Measurements from ENCODE around the gene SERPINB6.

DNA sequence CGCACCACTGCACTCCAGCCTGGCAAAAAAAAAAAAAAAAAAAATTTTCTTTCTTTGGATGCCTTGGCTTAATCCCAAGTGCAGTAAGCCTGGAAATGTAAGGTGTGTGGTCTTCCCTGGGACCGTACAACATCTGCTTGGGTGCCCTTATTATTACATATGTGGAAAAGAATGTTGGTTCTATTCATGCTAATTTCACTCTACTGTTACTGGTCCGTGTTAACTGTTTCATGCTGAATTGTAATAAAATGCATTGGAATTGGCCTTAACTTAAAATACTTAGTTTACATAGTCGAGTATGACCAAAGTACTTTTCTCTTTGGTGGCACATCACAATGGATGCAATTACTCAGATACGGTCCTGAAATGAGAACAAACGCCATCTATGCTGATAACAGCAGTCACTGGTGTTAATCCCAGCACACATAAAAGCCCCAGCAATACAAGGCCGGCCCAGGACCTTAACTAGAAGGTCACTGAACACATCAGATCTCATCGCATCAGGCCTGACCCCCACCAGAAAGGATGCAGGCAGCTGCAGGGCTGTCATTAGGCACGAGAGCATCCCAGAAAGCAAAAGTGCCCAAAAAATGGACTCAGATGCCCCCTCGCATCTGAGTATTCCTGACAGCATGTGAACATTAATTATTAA is 1.2 kb downstream of the SERPINB6 start:
- TF ChIP-seq EZH2 (IDR thresholded peaks at IDR 0.05; ENCODE audit: borderline replicate concordance, low read length), result no peak
- TF ChIP-seq, protein P1, sequence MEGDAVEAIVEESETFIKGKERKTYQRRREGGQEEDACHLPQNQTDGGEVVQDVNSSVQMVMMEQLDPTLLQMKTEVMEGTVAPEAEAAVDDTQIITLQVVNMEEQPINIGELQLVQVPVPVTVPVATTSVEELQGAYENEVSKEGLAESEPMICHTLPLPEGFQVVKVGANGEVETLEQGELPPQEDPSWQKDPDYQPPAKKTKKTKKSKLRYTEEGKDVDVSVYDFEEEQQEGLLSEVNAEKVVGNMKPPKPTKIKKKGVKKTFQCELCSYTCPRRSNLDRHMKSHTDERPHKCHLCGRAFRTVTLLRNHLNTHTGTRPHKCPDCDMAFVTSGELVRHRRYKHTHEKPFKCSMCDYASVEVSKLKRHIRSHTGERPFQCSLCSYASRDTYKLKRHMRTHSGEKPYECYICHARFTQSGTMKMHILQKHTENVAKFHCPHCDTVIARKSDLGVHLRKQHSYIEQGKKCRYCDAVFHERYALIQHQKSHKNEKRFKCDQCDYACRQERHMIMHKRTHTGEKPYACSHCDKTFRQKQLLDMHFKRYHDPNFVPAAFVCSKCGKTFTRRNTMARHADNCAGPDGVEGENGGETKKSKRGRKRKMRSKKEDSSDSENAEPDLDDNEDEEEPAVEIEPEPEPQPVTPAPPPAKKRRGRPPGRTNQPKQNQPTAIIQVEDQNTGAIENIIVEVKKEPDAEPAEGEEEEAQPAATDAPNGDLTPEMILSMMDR (IDR thresholded peaks at IDR 0.05; ENCODE audit: low read length), result no peak
